PC-3 (cell line): ENCODE measurements around the gene PRPH2. TPM values are rescaled to one million over a fixed set of nuclear protein-coding genes. Genes with fewer than 3 reads are reported as not detected.
"Not testable (repeated sequence)": the region's sequence is repeated elsewhere in the genome, so short reads cannot be mapped to it uniquely, and the experiment has no call there.

ENCODE experiments used
- ATAC-seq: fragments of 200-7000 bp; cut with Tn5 transposase; 2 replicates; pipeline ENCODE4 v1.9.1; 2020; ENCODE audit warnings: mild to moderate bottlenecking, moderate library complexity
- BruUV-seq: library from RNA; stranded (reverse); fragments of 400-500 nt; replicated peaks from 2 replicates; lab custom pipeline; 2021; lab: Mats Ljungman, UMichigan
- CTCF ChIA-PET: fragments of 300-600 bp; sonication (Branson Sonifier 250); formaldehyde crosslinking; loops from one replicate; lab custom pipeline; 2022; ENCODE audit warnings: antibody characterized with exemption; lab: Charles Lee
- POLR2A ChIA-PET: fragments of 300-600 bp; sonication (Branson Sonifier 250); formaldehyde crosslinking; loops from one replicate; lab custom pipeline; 2022; ENCODE audit warnings: antibody characterized with exemption; ENCODE audit not compliant: unreplicated experiment; lab: Charles Lee
- DNase-seq: peaks from one replicate; pipeline ENCODE4 v3.0.0-alpha.2; 2015
- H2AFZ ChIP-seq: fragments of 300-600 bp; sonication (generic); 2 replicates; pipeline ENCODE4 v1.6.0; 2016; ENCODE audit warnings: antibody characterized with exemption, low read length
- H3F3A ChIP-seq: fragments of 300-600 bp; sonication (generic); one replicate; pipeline ENCODE4 v1.6.0; 2017; ENCODE audit warnings: antibody characterized with exemption, low read length, control low read depth, mild to moderate bottlenecking; ENCODE audit not compliant: unreplicated experiment
- H3K27ac ChIP-seq: fragments of 300-600 bp; sonication (generic); 2 replicates; pipeline ENCODE4 v1.5.1; 2016; ENCODE audit warnings: mild to moderate bottlenecking, low read length
- H3K27me3 ChIP-seq: fragments of 300-600 bp; sonication (generic); 2 replicates; pipeline ENCODE4 v1.6.1; 2016; ENCODE audit warnings: low read length, mixed read lengths
- H3K36me3 ChIP-seq: fragments of 300-600 bp; sonication (generic); 2 replicates; pipeline ENCODE4 v1.6.1; 2016; ENCODE audit warnings: low read depth, mixed run types, low read length, mixed read lengths
- H3K4me1 ChIP-seq: fragments of 300-600 bp; sonication (generic); 2 replicates; pipeline ENCODE4 v1.5.1; 2016; ENCODE audit warnings: low read length; ENCODE audit not compliant: insufficient read depth
- H3K4me2 ChIP-seq: fragments of 300-600 bp; sonication (generic); 2 replicates; pipeline ENCODE4 v1.6.0; 2016; ENCODE audit warnings: low read length
- H3K4me3 ChIP-seq: fragments of 300-600 bp; sonication (generic); 2 replicates; pipeline ENCODE4 v1.5.1; 2016; ENCODE audit warnings: mild to moderate bottlenecking, low read length, mixed read lengths
- H3K79me2 ChIP-seq: fragments of 300-600 bp; sonication (generic); 2 replicates; pipeline ENCODE4 v1.6.1; 2017; ENCODE audit warnings: low read length, mixed read lengths
- H3K9ac ChIP-seq: fragments of 300-600 bp; sonication (generic); 2 replicates; pipeline ENCODE4 v1.6.0; 2016; ENCODE audit warnings: mild to moderate bottlenecking, low read length
- H3K9me2 ChIP-seq: fragments of 300-600 bp; sonication (generic); replicated peaks from 2 replicates; pipeline ENCODE4 v1.6.1; 2016; ENCODE audit warnings: mixed run types, low read length, mixed read lengths
- H3K9me3 ChIP-seq: fragments of 300-600 bp; sonication (generic); 2 replicates; pipeline ENCODE4 v1.6.1; 2016; ENCODE audit warnings: low read length, mixed read lengths
- H4K20me1 ChIP-seq: fragments of 300-600 bp; sonication (generic); 2 replicates; pipeline ENCODE4 v1.6.1; 2016; ENCODE audit warnings: low read length, mixed read lengths
- CTCF ChIP-seq: fragments of 300-600 bp; sonication (generic); conservative IDR thresholded peaks from 2 replicates; pipeline ENCODE4 v1.5.1; 2017; ENCODE audit warnings: antibody characterized with exemption, low read depth, mild to moderate bottlenecking, low read length
- EZH2 ChIP-seq: fragments of 300-600 bp; sonication (generic); IDR thresholded peaks from one replicate; pipeline ENCODE4 v1.6.1; 2017; ENCODE audit warnings: antibody characterized with exemption, mild to moderate bottlenecking, low read length; ENCODE audit not compliant: unreplicated experiment
- EZH2phosphoT487 ChIP-seq: fragments of 300-600 bp; sonication (generic); IDR thresholded peaks from 2 replicates; pipeline ENCODE4 v1.6.1; 2018; ENCODE audit warnings: mild to moderate bottlenecking, antibody characterized with exemption, low read length, borderline replicate concordance
- intact Hi-C: fragments of 100-400 bp; cut with micrococcal nuclease; formaldehyde crosslinking; loops from 2 replicates; pipeline ENCODE4 v1.9.0; 2023
- total RNA-seq: library from RNA; depleted of rRNA; stranded (reverse); fragments of >200 nt; gene quantifications from 2 replicates; pipeline ENCODE4 v1.2.3, GENCODE V29; 2014

Gene PRPH2
- total RNA-seq, 1 experiment from 2014 or later, result not detected

DNA sequence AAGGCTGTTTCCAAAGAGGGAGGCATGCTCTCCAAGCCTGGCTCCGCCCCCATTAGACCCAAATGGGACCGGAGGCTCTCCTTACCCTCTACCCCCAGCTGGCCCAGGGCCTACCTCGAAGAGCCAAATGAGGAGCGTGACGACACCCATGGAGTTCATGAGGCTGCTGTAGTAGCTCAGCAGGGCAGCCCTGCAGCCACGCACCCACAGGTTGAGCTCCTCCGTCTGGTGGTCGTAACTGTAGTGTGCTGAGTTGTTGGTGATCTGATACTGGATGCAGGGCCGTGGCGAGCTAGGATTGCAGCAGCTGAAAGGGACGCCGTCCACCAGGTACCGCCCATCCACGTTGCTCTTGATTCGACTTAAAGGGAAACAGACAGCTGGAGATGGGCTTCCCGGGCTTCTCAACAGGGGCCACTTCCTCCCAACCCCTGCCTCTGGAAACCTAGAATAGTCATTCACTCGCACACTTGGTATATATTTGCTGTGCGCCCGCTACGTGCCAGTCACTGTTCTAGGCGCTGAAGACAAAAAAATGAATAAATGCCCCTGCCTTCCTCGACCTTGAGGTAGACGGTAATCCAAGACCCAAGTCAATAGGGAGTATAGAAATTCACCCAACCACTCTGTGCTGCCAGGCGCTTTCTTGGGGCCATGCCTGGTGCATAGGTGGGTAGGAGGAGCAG is 18.0 kb downstream of the PRPH2 start:
- ATAC-seq (no peak), DNase-seq (no peak)
- BruUV-seq, result no TSS peak
- no peaks in the 10 kb centered on the region for H3K9me2 ChIP-seq
- intact Hi-C loops, result no loop called here
- no peak overlapping the region for H3K27ac ChIP-seq
- H3K36me3 ChIP-seq, result no peaks in the 10 kb centered on the region
- TF ChIP-seq EZH2phosphoT487, result no peak
- no peak for TF ChIP-seq CTCF
- no peak for TF ChIP-seq EZH2
- H3K4me3 ChIP-seq, result no peak overlapping the region
- no peaks in the 10 kb centered on the region for H3F3A ChIP-seq
- H3K4me1 ChIP-seq, result peaks cover 8% of the 10 kb centered on the region
- ChIA-PET CTCF (no interaction called here), POLR2A (no interaction called here)
- H3K4me2 ChIP-seq, result no peak overlapping the region
- no peak overlapping the region for H3K9ac ChIP-seq
- H4K20me1 ChIP-seq, result no peaks in the 10 kb centered on the region
- no peak overlapping the region for H2AFZ ChIP-seq
- H3K9me3 ChIP-seq, result no peaks in the 10 kb centered on the region
- H3K27me3 ChIP-seq, result no peaks in the 10 kb centered on the region
- no peaks in the 10 kb centered on the region for H3K79me2 ChIP-seq

DNA sequence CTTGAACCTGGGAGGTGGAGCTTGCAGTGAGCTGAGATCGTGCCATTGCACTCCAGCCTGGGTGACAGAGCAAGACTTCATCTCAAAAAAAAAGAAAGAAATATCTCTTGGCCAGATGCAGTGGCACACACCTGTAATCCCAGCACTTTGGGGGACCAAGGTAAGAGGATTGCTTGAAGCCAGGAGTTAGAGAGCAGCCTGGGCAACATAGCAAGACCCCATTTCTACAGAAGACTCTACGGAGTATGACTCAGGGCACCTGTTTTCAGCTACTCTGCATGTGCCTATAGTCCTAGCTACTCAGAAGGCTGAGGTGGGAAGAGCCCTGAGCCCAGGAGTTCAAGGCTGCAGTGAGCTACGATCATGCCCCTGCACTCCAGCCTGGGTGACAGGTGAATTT is 19.6 kb downstream of the PRPH2 start:
- H3K9ac ChIP-seq, intact Hi-C loops, H3F3A ChIP-seq, H3K4me2 ChIP-seq, H3K27me3 ChIP-seq, H2AFZ ChIP-seq, H3K36me3 ChIP-seq, H3K4me1 ChIP-seq, H3K9me2 ChIP-seq, POLR2A ChIA-PET, H4K20me1 ChIP-seq, H3K79me2 ChIP-seq, ATAC-seq, H3K27ac ChIP-seq, CTCF ChIA-PET, DNase-seq, H3K9me3 ChIP-seq, BruUV-seq, H3K4me3 ChIP-seq: not testable (repeated sequence)

DNA sequence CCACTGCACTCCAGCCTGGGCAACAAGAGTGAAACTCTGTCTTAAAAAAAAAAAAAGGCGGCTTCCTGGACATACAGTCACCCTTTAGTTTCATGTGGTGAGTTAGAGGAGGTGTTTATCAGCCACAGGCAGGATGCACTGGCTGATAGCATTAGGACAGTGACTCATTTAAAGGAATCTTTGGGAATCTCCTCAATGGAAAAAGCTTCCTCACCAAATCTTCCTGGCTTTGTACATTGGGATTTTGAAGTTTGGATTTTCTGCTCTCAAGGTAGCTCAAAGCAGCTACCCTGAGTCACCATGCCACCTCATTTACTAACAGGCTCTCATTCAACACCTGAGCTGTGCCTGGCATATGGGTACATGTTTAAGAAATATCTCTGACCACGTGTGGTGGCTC is 20.2 kb downstream of the PRPH2 start:
- Histone ChIP-seq H3K79me2 (no peaks in the 10 kb centered on the region), H3K4me3 (no peak overlapping the region), H3K4me2 (0 out of 2 replicates have a peak overlapping the region, but pooled peaks have one; percentile 14), H3K9me2 (no peaks in the 10 kb centered on the region), H3K4me1 (peaks cover 8% of the 10 kb centered on the region), H2AFZ (no peak overlapping the region), H3K27ac (no peak overlapping the region), H3K36me3 (no peaks in the 10 kb centered on the region), H3F3A (no peaks in the 10 kb centered on the region), H4K20me1 (no peaks in the 10 kb centered on the region), H3K9me3 (no peaks in the 10 kb centered on the region), H3K27me3 (no peaks in the 10 kb centered on the region), H3K9ac (no peak overlapping the region)
- TF ChIP-seq EZH2 (no peak), CTCF (no peak), EZH2phosphoT487 (no peak)
- CTCF ChIA-PET, result no interaction called here
- no TSS peak for BruUV-seq
- ATAC-seq (peak; percentile 61), DNase-seq (peak; percentile 65)
- POLR2A ChIA-PET, result no interaction called here
- intact Hi-C loops, result no loop called here
